ENCODE data around the gene PPARD.

Gene PPARD

GRCh38 chr6:35401514-35401913 lies 59.2 kb downstream of the PPARD start:
- TF ChIP-seq ZNF274 (IDR thresholded peaks at IDR 0.05; ENCODE audit: low read depth, low read length) (no peak), YY1 (IDR thresholded peaks at IDR 0.05; ENCODE audit: insufficient read depth, insufficient read length) (no peak), SUZ12 (IDR thresholded peaks at IDR 0.05; ENCODE audit: extremely low read depth, insufficient read depth, insufficient read length) (no peak)
- DNase-seq (ENCODE audit: low read depth, low spot score): no peak
- no peaks in the 10 kb centered on the region for H3K27me3 ChIP-seq (ENCODE audit: insufficient read depth, insufficient read length)
- H3K9ac ChIP-seq (ENCODE audit: insufficient read length, low read depth): no peak overlapping the region
- H3K4me1 ChIP-seq (ENCODE audit: insufficient read depth, insufficient read length): peaks cover 8% of the 10 kb centered on the region
- H3K36me3 ChIP-seq (ENCODE audit: insufficient read depth, insufficient read length, low read length): peaks cover 4% of the 10 kb centered on the region
- H3K9me3 ChIP-seq (ENCODE audit: insufficient read depth, low read length): peaks cover 13% of the 10 kb centered on the region
- no peak overlapping the region for H3K4me3 ChIP-seq (ENCODE audit: insufficient read length, low read depth)

- H3K27me3 ChIP-seq (ENCODE audit: insufficient read depth, insufficient read length): no peaks in the 10 kb centered on the region
- DNase-seq (ENCODE audit: low read depth, low spot score): no peak
- H3K4me3 ChIP-seq (ENCODE audit: insufficient read length, low read depth): no peak overlapping the region
- H3K36me3 ChIP-seq (ENCODE audit: insufficient read depth, insufficient read length, low read length): peaks cover 4% of the 10 kb centered on the region
- TF ChIP-seq SUZ12 (IDR thresholded peaks at IDR 0.05; ENCODE audit: extremely low read depth, insufficient read depth, insufficient read length) (no peak), YY1 (IDR thresholded peaks at IDR 0.05; ENCODE audit: insufficient read depth, insufficient read length) (no peak), ZNF274 (IDR thresholded peaks at IDR 0.05; ENCODE audit: low read depth, low read length) (no peak)
- no peak overlapping the region for H3K9ac ChIP-seq (ENCODE audit: insufficient read length, low read depth)
- H3K4me1 ChIP-seq (ENCODE audit: insufficient read depth, insufficient read length): peaks cover 8% of the 10 kb centered on the region
- H3K9me3 ChIP-seq (ENCODE audit: insufficient read depth, low read length): peaks cover 9% of the 10 kb centered on the region
Observed at GRCh38 chr6:35402136-35402855, 59.9 kb downstream of the PPARD start.

- Histone ChIP-seq H3K36me3 (ENCODE audit: insufficient read depth, insufficient read length, low read length) (no peaks in the 10 kb centered on the region), H3K27me3 (ENCODE audit: insufficient read depth, insufficient read length) (no peaks in the 10 kb centered on the region), H3K9ac (ENCODE audit: insufficient read length, low read depth) (no peak overlapping the region), H3K4me1 (ENCODE audit: insufficient read depth, insufficient read length) (peaks cover 8% of the 10 kb centered on the region), H3K4me3 (ENCODE audit: insufficient read length, low read depth) (no peak overlapping the region), H3K9me3 (ENCODE audit: insufficient read depth, low read length) (peaks cover 4% of the 10 kb centered on the region)
- TF ChIP-seq SUZ12 (IDR thresholded peaks at IDR 0.05; ENCODE audit: extremely low read depth, insufficient read depth, insufficient read length) (no peak), YY1 (IDR thresholded peaks at IDR 0.05; ENCODE audit: insufficient read depth, insufficient read length) (no peak), ZNF274 (IDR thresholded peaks at IDR 0.05; ENCODE audit: low read depth, low read length) (no peak)
- DNase-seq (ENCODE audit: low read depth, low spot score): no peak
Observed at GRCh38 chr6:35402856-35403191, 60.5 kb downstream of the PPARD start.

GRCh38 chr6:35403544-35404442 lies 61.4 kb downstream of the PPARD start:
- Histone ChIP-seq H3K4me1 (ENCODE audit: insufficient read depth, insufficient read length) (peaks cover 8% of the 10 kb centered on the region), H3K27me3 (ENCODE audit: insufficient read depth, insufficient read length) (no peaks in the 10 kb centered on the region), H3K36me3 (ENCODE audit: insufficient read depth, insufficient read length, low read length) (no peaks in the 10 kb centered on the region), H3K9ac (ENCODE audit: insufficient read length, low read depth) (no peak overlapping the region), H3K4me3 (ENCODE audit: insufficient read length, low read depth) (no peak overlapping the region), H3K9me3 (ENCODE audit: insufficient read depth, low read length) (no peaks in the 10 kb centered on the region)
- no peak for DNase-seq (ENCODE audit: low read depth, low spot score)
- TF ChIP-seq SUZ12 (IDR thresholded peaks at IDR 0.05; ENCODE audit: extremely low read depth, insufficient read depth, insufficient read length) (no peak), ZNF274 (IDR thresholded peaks at IDR 0.05; ENCODE audit: low read depth, low read length) (no peak)

- Histone ChIP-seq H3K4me3 (ENCODE audit: insufficient read length, low read depth) (no peak overlapping the region), H3K27me3 (ENCODE audit: insufficient read depth, insufficient read length) (no peaks in the 10 kb centered on the region), H3K36me3 (ENCODE audit: insufficient read depth, insufficient read length, low read length) (peaks cover 10% of the 10 kb centered on the region), H3K9ac (ENCODE audit: insufficient read length, low read depth) (no peak overlapping the region), H3K4me1 (ENCODE audit: insufficient read depth, insufficient read length) (peaks cover 4% of the 10 kb centered on the region), H3K9me3 (ENCODE audit: insufficient read depth, low read length) (no peaks in the 10 kb centered on the region)
- no peak for DNase-seq (ENCODE audit: low read depth, low spot score)
- TF ChIP-seq ZNF274 (IDR thresholded peaks at IDR 0.05; ENCODE audit: low read depth, low read length) (no peak), YY1 (IDR thresholded peaks at IDR 0.05; ENCODE audit: insufficient read depth, insufficient read length) (no peak), SUZ12 (IDR thresholded peaks at IDR 0.05; ENCODE audit: extremely low read depth, insufficient read depth, insufficient read length) (no peak)
Observed at GRCh38 chr6:35406711-35407485, 64.5 kb downstream of the PPARD start.

GRCh38 chr6:35409245-35409644 lies 66.9 kb downstream of the PPARD start:
- peaks cover 13% of the 10 kb centered on the region for H3K36me3 ChIP-seq (ENCODE audit: insufficient read depth, insufficient read length, low read length)
- DNase-seq (ENCODE audit: low read depth, low spot score): no peak
- TF ChIP-seq ZNF274 (IDR thresholded peaks at IDR 0.05; ENCODE audit: low read depth, low read length) (no peak), SUZ12 (IDR thresholded peaks at IDR 0.05; ENCODE audit: extremely low read depth, insufficient read depth, insufficient read length) (no peak), YY1 (IDR thresholded peaks at IDR 0.05; ENCODE audit: insufficient read depth, insufficient read length) (no peak)

More at GRCh38 chr6:35409245-35409644, 66.9 kb downstream of the PPARD start:
- no peak overlapping the region for H3K9ac ChIP-seq (ENCODE audit: insufficient read length, low read depth)
- H3K4me3 ChIP-seq (ENCODE audit: insufficient read length, low read depth): no peak overlapping the region
- no peaks in the 10 kb centered on the region for H3K27me3 ChIP-seq (ENCODE audit: insufficient read depth, insufficient read length)
- H3K4me1 ChIP-seq (ENCODE audit: insufficient read depth, insufficient read length): no peaks in the 10 kb centered on the region
- no peaks in the 10 kb centered on the region for H3K9me3 ChIP-seq (ENCODE audit: insufficient read depth, low read length)
